NCI-H526 (cell line): Measurements from ENCODE around the gene ANKRD13C.
A peak's percentile ranks its signal among the peaks of the same experiment; 100 is the strongest.
"Not testable (repeated sequence)": the region's sequence is repeated elsewhere in the genome, so short reads cannot be mapped to it uniquely, and the experiment has no call there.

ENCODE experiments used
- DNase-seq, 2 experiments: peaks; one replicate each; lab custom pipeline; 2025; lab: John Stamatoyannopoulos, UW

ANKRD13C gene

GRCh38 chr1:70354332-70355110 is at the start of gene ANKRD13C:
Gene ANKRD13C, minus strand, starts transcription at chr1:70354722. Its CDS starts 314 bp downstream, at chr1:70354408.
- peak; percentile 96 to 98 for DNase-seq

- DNase-seq = no peak
These were observed 49.2 kb upstream of the ANKRD13C start for GRCh38 chr1:70403759-70404158.

- DNase-seq = no peak
These were observed 47.5 kb upstream of the ANKRD13C start for GRCh38 chr1:70401974-70402373.

GRCh38 chr1:70400335-70400734 is 45.8 kb upstream of the ANKRD13C start:
- DNase-seq = no peak

- no peak for DNase-seq
These were observed 42.5 kb upstream of the ANKRD13C start for GRCh38 chr1:70397013-70397412.

GRCh38 chr1:70396607-70397006 is 42.1 kb upstream of the ANKRD13C start:
- peak in 1 of 2 experiments; percentile 23 for DNase-seq

GRCh38 chr1:70392626-70393025 is 38.1 kb upstream of the ANKRD13C start:
- DNase-seq = no peak

GRCh38 chr1:70387507-70387906 is 33.0 kb upstream of the ANKRD13C start:
- DNase-seq = no peak

GRCh38 chr1:70386121-70386520 is 31.6 kb upstream of the ANKRD13C start:
- DNase-seq = no peak

- DNase-seq = no peak
These were observed 31.0 kb upstream of the ANKRD13C start for GRCh38 chr1:70385477-70385876.

GRCh38 chr1:70384542-70384941 is 30.0 kb upstream of the ANKRD13C start:
- no peak for DNase-seq

- DNase-seq = peak; percentile 1 to 11
These were observed 29.0 kb upstream of the ANKRD13C start for GRCh38 chr1:70383483-70383882.

GRCh38 chr1:70382682-70383081 is 28.2 kb upstream of the ANKRD13C start:
- DNase-seq = no peak

GRCh38 chr1:70376196-70376595 is 21.7 kb upstream of the ANKRD13C start:
- DNase-seq = no peak

- not testable (repeated sequence) for DNase-seq
These were observed 19.1 kb upstream of the ANKRD13C start for GRCh38 chr1:70373580-70373979.

GRCh38 chr1:70372426-70372825 is 17.9 kb upstream of the ANKRD13C start:
- DNase-seq = no peak

GRCh38 chr1:70371586-70371985 is 17.1 kb upstream of the ANKRD13C start:
- not testable (repeated sequence) for DNase-seq

- DNase-seq = not testable (repeated sequence)
These were observed 12.9 kb upstream of the ANKRD13C start for GRCh38 chr1:70367397-70367796.

GRCh38 chr1:70366997-70367396 is 12.5 kb upstream of the ANKRD13C start:
- DNase-seq = not testable (repeated sequence)

- not testable (repeated sequence) for DNase-seq
These were observed 12.0 kb upstream of the ANKRD13C start for GRCh38 chr1:70366425-70366952.

- no peak for DNase-seq
These were observed 9.9 kb upstream of the ANKRD13C start for GRCh38 chr1:70364439-70364838.

- no peak for DNase-seq
These were observed 7.3 kb upstream of the ANKRD13C start for GRCh38 chr1:70361727-70362398.

- DNase-seq = no peak
These were observed 5.8 kb upstream of the ANKRD13C start for GRCh38 chr1:70360321-70360720.
